ENCODE data around the gene SULT1A4. TPM values are rescaled to one million over a fixed set of nuclear protein-coding genes. Genes with fewer than 3 reads are reported as not detected.
A peak's percentile ranks its signal among the peaks of the same experiment; 100 is the strongest.
"Not testable (repeated sequence)": the region's sequence is repeated elsewhere in the genome, so short reads cannot be mapped to it uniquely, and the experiment has no call there.

The SULT1A4 gene
- total and polyA plus RNA-seq, 2 of the 13 experiments (the other 11 are each of a cell fraction or from before 2014, with no cell fraction given) = 25.4 to 151 TPM

DNA sequence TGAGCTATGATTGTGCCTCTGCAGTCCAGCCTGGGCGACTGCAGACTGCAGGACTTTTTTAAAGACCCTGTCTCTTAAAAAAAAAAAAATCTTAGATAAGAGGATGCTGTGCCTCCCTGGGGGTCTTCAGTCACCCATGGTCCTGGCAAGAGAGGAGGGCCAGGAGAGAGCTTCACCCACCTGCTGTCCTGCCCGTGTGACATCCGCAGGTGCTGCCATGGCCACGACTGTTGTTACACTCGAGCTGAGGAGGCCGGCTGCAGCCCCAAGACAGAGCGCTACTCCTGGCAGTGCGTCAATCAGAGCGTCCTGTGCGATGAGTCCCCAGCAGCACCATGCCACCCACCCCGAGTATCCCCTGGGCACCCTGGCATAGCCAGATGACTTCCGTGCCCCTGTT lies 22.6 kb downstream of the SULT1A4 start:
- H3K4me2 ChIP-seq (ENCODE audit: low read depth, low read length); H3K27ac ChIP-seq (ENCODE audit: extremely low read length, insufficient read depth, low read length); BruUV-seq (replicated peaks); H3K4me3 ChIP-seq (replicated peaks in 1 of 3; ENCODE audit: insufficient read depth in 1 of 3, low read depth in 2 of 3, low read length in 3 of 3); intact Hi-C loops (cut with micrococcal nuclease; ENCODE audit: unreplicated experiment); H2AFZ ChIP-seq (ENCODE audit: low read length); H3K9ac ChIP-seq (ENCODE audit: insufficient read depth, low read depth, low read length); H3K79me2 ChIP-seq (ENCODE audit: insufficient read depth, low read length); H3K36me3 ChIP-seq (replicated peaks in 1 of 2; ENCODE audit: control insufficient read depth in 1 of 2, insufficient read depth in 2 of 2, low read length in 2 of 2); H3K4me1 ChIP-seq (ENCODE audit: insufficient read depth, low read length); H3K9me3 ChIP-seq (ENCODE audit: low read length); CTCF ChIA-PET (ENCODE audit: low intra/inter-chr PET ratio, low total read pairs); FAIRE-seq; DNase-seq (ENCODE audit: low spot score); in situ Hi-C loops (cut with HindIII; ENCODE audit: extremely low pct_ligation_motif_present, low pct_unique_long_range_greater_than_20kb); H3K27me3 ChIP-seq (ENCODE audit: control insufficient read depth in 1 of 2, insufficient read depth in 2 of 2, low read length in 2 of 2); POLR2A ChIA-PET; H4K20me1 ChIP-seq (ENCODE audit: insufficient read depth, low read length): not testable (repeated sequence)
- 78% methylated on average over 2 of the region's 12 CpGs for WGBS (ENCODE audit: low lambda C conversion rate)
- 0 out of 3 replicates have a peak, but pooled peaks have one; percentile 29 for ATAC-seq

DNA sequence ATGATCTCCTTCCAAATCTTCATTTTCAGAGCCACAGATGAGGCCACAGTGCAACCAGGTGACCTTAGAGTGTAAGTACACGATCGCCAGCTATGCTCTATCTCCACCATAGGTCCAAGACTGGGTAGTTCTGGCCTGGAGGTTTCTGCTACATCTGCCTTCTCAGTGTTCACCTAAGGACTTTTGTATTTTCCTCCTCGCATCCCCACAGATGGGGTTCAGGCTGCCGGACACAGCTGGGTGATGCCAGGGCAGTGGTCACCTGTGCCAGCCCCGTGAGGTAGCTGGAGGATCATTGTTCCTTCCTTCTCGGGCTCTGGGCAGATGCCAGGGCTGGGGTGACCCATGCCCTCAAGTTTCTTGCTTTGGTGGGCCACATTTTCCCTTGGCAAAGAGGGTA lies 46.6 kb downstream of the SULT1A4 start, which contains the start of gene NPIPB12:
TSS of gene NPIPB12 (minus strand) at position 101 of the 400 bp plus-strand sequence.
- intact Hi-C loops (cut with micrococcal nuclease; ENCODE audit: unreplicated experiment); FAIRE-seq; BruUV-seq (replicated peaks); ATAC-seq; H2AFZ ChIP-seq (ENCODE audit: low read length); in situ Hi-C loops (cut with HindIII; ENCODE audit: extremely low pct_ligation_motif_present, low pct_unique_long_range_greater_than_20kb); POLR2A ChIA-PET; CTCF ChIA-PET (ENCODE audit: low intra/inter-chr PET ratio, low total read pairs); H3K4me2 ChIP-seq (ENCODE audit: low read depth, low read length); H3K4me3 ChIP-seq (replicated peaks in 1 of 3; ENCODE audit: insufficient read depth in 1 of 3, low read depth in 2 of 3, low read length in 3 of 3); H3K27me3 ChIP-seq (ENCODE audit: control insufficient read depth in 1 of 2, insufficient read depth in 2 of 2, low read length in 2 of 2); H3K27ac ChIP-seq (ENCODE audit: extremely low read length, insufficient read depth, low read length); H3K36me3 ChIP-seq (replicated peaks in 1 of 2; ENCODE audit: control insufficient read depth in 1 of 2, insufficient read depth in 2 of 2, low read length in 2 of 2); H3K79me2 ChIP-seq (ENCODE audit: insufficient read depth, low read length); H3K9me3 ChIP-seq (ENCODE audit: low read length); H3K9ac ChIP-seq (ENCODE audit: insufficient read depth, low read depth, low read length); H3K4me1 ChIP-seq (ENCODE audit: insufficient read depth, low read length); H4K20me1 ChIP-seq (ENCODE audit: insufficient read depth, low read length); DNase-seq (ENCODE audit: low spot score): not testable (repeated sequence)
- no CpG with 5 or more reads among the region's 6 CpGs for WGBS (ENCODE audit: low lambda C conversion rate)

Small RNA genes within 50 kb of the gene (small RNA-seq; reads per million reads assigned to genes)
- 0 reads per million in 3 experiments for gene AC133555.2 (ENCODE audit: insufficient read depth in 2 of 3, insufficient read length in 3 of 3, low read depth in 2 of 3, low replicate concordance in 1 of 3)

Other genes starting within 250 kb of the SULT1A4 start
- gene NPIPB11, start 53.2 kb upstream of the SULT1A4 start, total RNA-seq (2016; rRNA removed; fragmentation: Illumina TruSeq; extraction: Trizol) = 0.09 and 0.45 TPM in 2 replicates
- gene NPIPB11, start 53.2 kb upstream of the SULT1A4 start, polyA plus RNA-seq (2011; rRNA removed) = 0.94 and 1.0 TPM in 2 replicates
- 15.3 and 17.1 TPM in 2 replicates for gene BOLA2, start 5.6 kb upstream of the SULT1A4 start, total RNA-seq (2016; rRNA removed; fragmentation: Illumina TruSeq; extraction: Trizol)
- gene BOLA2, start 5.6 kb upstream of the SULT1A4 start, polyA plus RNA-seq (2011; rRNA removed) = 6.5 and 18.4 TPM in 2 replicates
- 53.1 and 70.0 TPM in 2 replicates for gene SLX1B, start 5.4 kb upstream of the SULT1A4 start, total RNA-seq (2016; rRNA removed; fragmentation: Illumina TruSeq; extraction: Trizol)
- gene SLX1B, start 5.4 kb upstream of the SULT1A4 start, polyA plus RNA-seq (2011; rRNA removed) = 15.9 and 27.6 TPM in 2 replicates
- gene NPIPB12, start 46.5 kb downstream of the SULT1A4 start, total RNA-seq (2016; rRNA removed; fragmentation: Illumina TruSeq; extraction: Trizol) = 10.8 and 12.4 TPM in 2 replicates
- gene NPIPB12, start 46.5 kb downstream of the SULT1A4 start, polyA plus RNA-seq (2011; rRNA removed) = 21.3 and 28.7 TPM in 2 replicates
- gene SPN, start 203.3 kb downstream of the SULT1A4 start, total RNA-seq (2016; rRNA removed; fragmentation: Illumina TruSeq; extraction: Trizol) = 0.22 and 0.38 TPM in 2 replicates
- 1.6 and 3.8 TPM in 2 replicates for gene SPN, start 203.3 kb downstream of the SULT1A4 start, polyA plus RNA-seq (2011; rRNA removed)
- gene QPRT, start 219.3 kb downstream of the SULT1A4 start, total RNA-seq (2016; rRNA removed; fragmentation: Illumina TruSeq; extraction: Trizol) = 218 and 244 TPM in 2 replicates
- 130 and 137 TPM in 2 replicates for gene QPRT, start 219.3 kb downstream of the SULT1A4 start, polyA plus RNA-seq (2011; rRNA removed)

Data from HepG2 (cell line).